ENCODE measurements around the gene VWA5B2.

Gene VWA5B2

DNA sequence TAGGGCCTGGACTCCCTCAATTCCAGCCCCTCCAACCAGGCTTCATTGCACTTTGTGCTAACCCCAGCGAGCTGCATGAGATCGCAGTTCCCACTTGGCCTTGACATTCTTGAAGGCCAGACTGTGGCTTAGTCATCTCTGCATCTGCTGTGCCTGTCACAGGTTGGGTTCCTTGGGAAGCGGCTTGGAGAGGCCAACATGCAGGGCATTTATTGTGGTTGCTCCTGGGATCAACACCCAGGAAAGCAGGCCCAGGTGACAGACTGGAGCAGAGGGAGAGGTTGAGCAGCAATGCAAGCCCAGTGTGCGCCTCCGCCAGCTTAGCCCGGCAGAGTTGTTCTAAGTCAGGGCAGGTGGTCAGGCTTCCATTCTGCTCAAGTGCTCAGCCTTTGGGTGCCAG lies 32.8 kb upstream of the VWA5B2 start:
- Histone ChIP-seq H4K12ac (ENCODE audit: low read depth, low read length) (no peak overlapping the region), H2BK12ac (ENCODE audit: low read length) (no peak overlapping the region), H4K91ac (ENCODE audit: low read depth, low read length) (no peak overlapping the region), H3K4me2 (ENCODE audit: low read length) (no peak overlapping the region), H3K14ac (ENCODE audit: low read length) (no peak overlapping the region), H3K79me2 (ENCODE audit: control insufficient read depth, insufficient read depth, low read length, poor library complexity) (no peaks in the 10 kb centered on the region), H2AK5ac (ENCODE audit: low read length) (no peak overlapping the region), H3K9ac (ENCODE audit: low read length) (no peak overlapping the region), H3K4me3 (ENCODE audit: low read depth, low read length) (no peak overlapping the region), H4K8ac (ENCODE audit: low read depth, low read length) (no peak overlapping the region), H3K79me1 (ENCODE audit: low read length) (no peaks in the 10 kb centered on the region), H2AFZ (ENCODE audit: insufficient read depth, low read length, poor library complexity) (no peak overlapping the region), H3K18ac (ENCODE audit: low read length) (no peak overlapping the region), H2BK120ac (ENCODE audit: insufficient read depth, low read length, poor library complexity) (no peak overlapping the region), H2BK5ac (ENCODE audit: low read depth, low read length, poor library complexity) (no peak overlapping the region), H3K4me1 (ENCODE audit: control insufficient read depth in 1 of 2, insufficient read depth in 2 of 2, low read length in 2 of 2) (no peaks in the 10 kb centered on the region), H3K4ac (ENCODE audit: low read depth, low read length) (no peak overlapping the region), H3K27ac (ENCODE audit: low read depth, low read length) (no peak overlapping the region), H3K36me3 (ENCODE audit: control insufficient read depth in 1 of 2, insufficient read depth in 2 of 2, low read length in 2 of 2) (peaks cover 28 to 31% of the 10 kb centered on the region in 2 experiments), H3K27me3 (ENCODE audit: insufficient read depth, low read length) (no peaks in the 10 kb centered on the region), H3K9me3 (ENCODE audit: insufficient read depth, low read depth, low read length) (no peaks in the 10 kb centered on the region), H3K23ac (ENCODE audit: low read length) (no peak overlapping the region)
- DNase-seq = no peak
- WGBS (ENCODE audit: extremely low coverage, insufficient coverage, insufficient read length) = no CpG with 5 or more reads among the region's 6 CpGs

DNA sequence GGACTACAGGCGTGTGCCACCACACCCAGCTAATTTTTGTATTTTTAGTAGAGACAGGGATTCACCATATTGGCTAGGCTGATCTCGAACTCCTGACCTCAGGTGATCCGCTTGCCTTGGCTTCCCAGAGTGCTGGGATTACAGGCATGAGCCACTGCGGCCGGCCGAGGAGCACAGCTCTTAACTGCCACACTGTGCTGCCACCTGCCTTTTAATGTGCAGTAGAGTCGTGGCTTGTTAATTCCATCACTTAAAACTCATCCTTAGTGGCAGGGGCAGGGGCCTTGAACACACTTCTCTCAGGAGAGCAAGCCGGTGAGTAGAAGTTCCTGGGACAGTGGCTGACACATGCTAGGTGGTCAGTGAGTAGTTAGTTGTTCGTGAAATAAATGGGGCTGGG lies 30.9 kb upstream of the VWA5B2 start:
- Histone ChIP-seq H3K36me3 (ENCODE audit: control insufficient read depth in 1 of 2, insufficient read depth in 2 of 2, low read length in 2 of 2) (peaks cover 16 to 17% of the 10 kb centered on the region in 2 experiments), H3K79me2 (ENCODE audit: control insufficient read depth, insufficient read depth, low read length, poor library complexity) (no peaks in the 10 kb centered on the region), H3K9me3 (ENCODE audit: insufficient read depth, low read depth, low read length) (no peaks in the 10 kb centered on the region), H3K27me3 (ENCODE audit: insufficient read depth, low read length) (no peaks in the 10 kb centered on the region), H4K91ac (ENCODE audit: low read depth, low read length) (no peak overlapping the region), H2BK5ac (ENCODE audit: low read depth, low read length, poor library complexity) (no peak overlapping the region), H3K4me3 (ENCODE audit: low read depth, low read length) (no peak overlapping the region), H2BK120ac (ENCODE audit: insufficient read depth, low read length, poor library complexity) (no peak overlapping the region), H3K18ac (ENCODE audit: low read length) (no peak overlapping the region), H3K27ac (ENCODE audit: low read depth, low read length) (no peak overlapping the region), H3K4ac (ENCODE audit: low read depth, low read length) (no peak overlapping the region), H2AK5ac (ENCODE audit: low read length) (no peak overlapping the region), H3K79me1 (ENCODE audit: low read length) (no peaks in the 10 kb centered on the region), H3K9ac (ENCODE audit: low read length) (no peak overlapping the region), H3K4me1 (ENCODE audit: control insufficient read depth in 1 of 2, insufficient read depth in 2 of 2, low read length in 2 of 2) (no peaks in the 10 kb centered on the region), H4K8ac (ENCODE audit: low read depth, low read length) (no peak overlapping the region), H3K23ac (ENCODE audit: low read length) (no peak overlapping the region), H4K12ac (ENCODE audit: low read depth, low read length) (no peak overlapping the region), H2AFZ (ENCODE audit: insufficient read depth, low read length, poor library complexity) (no peak overlapping the region), H3K14ac (ENCODE audit: low read length) (no peak overlapping the region), H3K4me2 (ENCODE audit: low read length) (no peak overlapping the region), H2BK12ac (ENCODE audit: low read length) (no peak overlapping the region)
- WGBS (ENCODE audit: extremely low coverage, insufficient coverage, insufficient read length) = no CpG with 5 or more reads among the region's 9 CpGs
- no peak for DNase-seq

DNA sequence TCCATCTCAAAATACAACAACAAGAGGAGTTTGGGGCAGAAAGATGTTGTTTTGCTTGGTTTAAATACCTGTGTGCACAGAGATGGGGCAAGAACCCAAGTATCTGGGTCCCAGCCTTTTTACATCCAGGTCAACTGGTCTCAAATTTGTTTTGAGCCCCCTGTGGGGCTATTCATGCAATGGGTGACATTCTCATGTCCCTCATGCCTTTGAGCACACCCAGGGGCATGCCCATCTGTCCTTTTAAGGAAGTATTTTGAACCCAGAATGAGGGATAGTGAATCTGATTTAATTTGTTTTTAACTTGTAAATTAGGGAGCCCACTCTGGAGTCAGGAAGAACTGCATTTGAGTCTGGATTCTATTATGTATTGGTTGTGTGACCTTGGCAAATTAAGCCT lies 28.6 kb upstream of the VWA5B2 start:
- H3K27me3 ChIP-seq (ENCODE audit: insufficient read depth, low read length) = no peaks in the 10 kb centered on the region
- H2BK12ac ChIP-seq (ENCODE audit: low read length) = no peak overlapping the region
- no peak overlapping the region for H3K14ac ChIP-seq (ENCODE audit: low read length)
- no peak overlapping the region for H3K4me2 ChIP-seq (ENCODE audit: low read length)
- no peak overlapping the region for H4K91ac ChIP-seq (ENCODE audit: low read depth, low read length)
- no peak overlapping the region for H2AK5ac ChIP-seq (ENCODE audit: low read length)
- H3K9ac ChIP-seq (ENCODE audit: low read length) = no peak overlapping the region
- no peak overlapping the region for H3K4ac ChIP-seq (ENCODE audit: low read depth, low read length)
- peaks cover 0 to 4% of the 10 kb centered on the region in 2 experiments for H3K36me3 ChIP-seq (ENCODE audit: control insufficient read depth in 1 of 2, insufficient read depth in 2 of 2, low read length in 2 of 2)
- no peak for DNase-seq
- H3K23ac ChIP-seq (ENCODE audit: low read length) = no peak overlapping the region
- H3K9me3 ChIP-seq (ENCODE audit: insufficient read depth, low read depth, low read length) = no peaks in the 10 kb centered on the region
- H3K79me1 ChIP-seq (ENCODE audit: low read length) = no peaks in the 10 kb centered on the region
- H3K18ac ChIP-seq (ENCODE audit: low read length) = no peak overlapping the region
- H4K8ac ChIP-seq (ENCODE audit: low read depth, low read length) = no peak overlapping the region
- H3K4me3 ChIP-seq (ENCODE audit: low read depth, low read length) = no peak overlapping the region
- no peaks in the 10 kb centered on the region for H3K4me1 ChIP-seq (ENCODE audit: control insufficient read depth in 1 of 2, insufficient read depth in 2 of 2, low read length in 2 of 2)
- no peaks in the 10 kb centered on the region for H3K79me2 ChIP-seq (ENCODE audit: control insufficient read depth, insufficient read depth, low read length, poor library complexity)
- no peak overlapping the region for H4K12ac ChIP-seq (ENCODE audit: low read depth, low read length)
- H2BK120ac ChIP-seq (ENCODE audit: insufficient read depth, low read length, poor library complexity) = no peak overlapping the region
- no peak overlapping the region for H2AFZ ChIP-seq (ENCODE audit: insufficient read depth, low read length, poor library complexity)
- H3K27ac ChIP-seq (ENCODE audit: low read depth, low read length) = no peak overlapping the region
- no peak overlapping the region for H2BK5ac ChIP-seq (ENCODE audit: low read depth, low read length, poor library complexity)

DNA sequence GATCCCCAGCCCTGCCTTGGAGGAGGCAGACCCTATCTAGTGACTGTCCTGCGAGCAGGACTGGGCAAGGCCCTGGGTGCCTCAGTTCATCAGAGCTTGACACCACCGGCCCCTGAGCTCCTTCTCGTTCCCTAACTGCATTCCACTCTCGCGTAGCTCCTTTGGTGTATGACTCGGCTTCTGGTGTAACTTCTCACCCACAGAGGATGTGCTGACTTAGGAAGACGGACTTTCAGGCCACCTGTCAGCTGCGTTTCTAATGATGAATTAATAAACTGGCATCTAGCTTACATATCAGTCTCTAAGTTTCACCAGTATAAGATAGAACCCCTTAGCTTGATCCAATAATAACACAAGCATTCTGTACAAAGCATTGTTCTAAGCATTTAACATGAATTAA lies 25.9 kb upstream of the VWA5B2 start:
- Histone ChIP-seq H3K23ac (ENCODE audit: low read length) (no peak overlapping the region), H2AK5ac (ENCODE audit: low read length) (no peak overlapping the region), H3K4ac (ENCODE audit: low read depth, low read length) (no peak overlapping the region), H3K27ac (ENCODE audit: low read depth, low read length) (no peak overlapping the region), H3K36me3 (ENCODE audit: control insufficient read depth in 1 of 2, insufficient read depth in 2 of 2, low read length in 2 of 2) (no peaks in the 10 kb centered on the region), H3K9me3 (ENCODE audit: insufficient read depth, low read depth, low read length) (peaks cover 3% of the 10 kb centered on the region), H3K9ac (ENCODE audit: low read length) (no peak overlapping the region), H3K4me3 (ENCODE audit: low read depth, low read length) (no peak overlapping the region), H3K27me3 (ENCODE audit: insufficient read depth, low read length) (no peaks in the 10 kb centered on the region), H2AFZ (ENCODE audit: insufficient read depth, low read length, poor library complexity) (no peak overlapping the region), H3K18ac (ENCODE audit: low read length) (no peak overlapping the region), H2BK12ac (ENCODE audit: low read length) (no peak overlapping the region), H3K79me1 (ENCODE audit: low read length) (no peaks in the 10 kb centered on the region), H3K4me1 (ENCODE audit: control insufficient read depth in 1 of 2, insufficient read depth in 2 of 2, low read length in 2 of 2) (no peaks in the 10 kb centered on the region), H4K12ac (ENCODE audit: low read depth, low read length) (no peak overlapping the region), H3K4me2 (ENCODE audit: low read length) (no peak overlapping the region), H3K79me2 (ENCODE audit: control insufficient read depth, insufficient read depth, low read length, poor library complexity) (no peaks in the 10 kb centered on the region), H4K8ac (ENCODE audit: low read depth, low read length) (no peak overlapping the region), H2BK5ac (ENCODE audit: low read depth, low read length, poor library complexity) (no peak overlapping the region), H2BK120ac (ENCODE audit: insufficient read depth, low read length, poor library complexity) (no peak overlapping the region), H3K14ac (ENCODE audit: low read length) (no peak overlapping the region), H4K91ac (ENCODE audit: low read depth, low read length) (no peak overlapping the region)
- WGBS (ENCODE audit: extremely low coverage, insufficient coverage, insufficient read length) = no CpG with 5 or more reads among the region's 8 CpGs
- DNase-seq = peak in 1 of 2 donors; percentile 9

Measured in trophoblast cell (in vitro differentiated cells and primary cell).